A549 (cell line): ENCODE results near the gene IGF1R.

Experiments
- JUN ChIP-seq, 2 experiments: fragments of >200 bp; sonication (Bioruptor Twin); formaldehyde crosslinking; IDR thresholded peaks; 2 replicates in 1 of 2; 3 replicates in 1 of 2; pipeline ENCODE4 v1.6.1; 2016 to 2017
- JUNB ChIP-seq: fragments of >200 bp; sonication (Bioruptor Twin); formaldehyde crosslinking; IDR thresholded peaks from 2 replicates; pipeline ENCODE4 v1.6.1; 2016
- MAFK ChIP-seq: fragments of 450-650 bp; IDR thresholded peaks from 2 replicates; pipeline ENCODE4 v1.6.1; 2014; ENCODE audit not compliant: partially characterized antibody
- NFE2L2 ChIP-seq: fragments of 150-350 bp; conservative IDR thresholded peaks from 2 replicates; pipeline ENCODE4 v1.6.1; 2014; ENCODE audit warnings: low read length
- RAD21 ChIP-seq, 2 experiments: fragments of >200 bp in 1 of 2; sonication (Bioruptor Twin) in 1 of 2; formaldehyde crosslinking in 1 of 2; IDR thresholded peaks in 1 of 2; conservative IDR thresholded peaks in 1 of 2; 2 replicates in 1 of 2; 3 replicates in 1 of 2; pipeline ENCODE4 v1.6.1; 2012 to 2018; ENCODE audit warnings: inconsistent platforms in 1 of 2

DNA sequence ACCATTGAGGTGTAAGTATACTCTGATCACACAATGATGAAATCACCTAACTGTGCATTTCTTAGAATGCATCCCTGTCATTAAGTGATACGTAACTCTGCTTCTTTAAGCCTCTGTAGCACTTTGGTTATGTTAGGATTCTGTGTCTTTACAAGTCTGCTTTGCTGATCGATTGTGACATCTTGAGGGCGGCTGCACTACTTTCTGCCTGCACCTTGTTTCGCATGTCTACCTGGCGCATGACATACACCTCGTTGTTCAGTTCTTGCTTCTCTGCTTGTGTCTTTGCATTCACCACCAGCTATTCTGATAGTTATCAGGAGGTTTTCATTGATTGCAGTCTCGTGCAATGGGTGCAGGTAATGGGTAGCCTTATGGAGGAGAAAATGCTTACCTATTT lies 32.7 kb downstream of the IGF1R start:
- no peak for TF ChIP-seq RAD21 (conservative IDR thresholded peaks at IDR 0.05 in 1 of 2, IDR thresholded peaks at IDR 0.05 in 1 of 2)
- TF ChIP-seq NFE2L2 = no peak
- TF ChIP-seq JUN (IDR thresholded peaks at IDR 0.05) = no peak
- TF ChIP-seq JUNB = no peak
- TF ChIP-seq MAFK = no peak
